Effector memory CD4-positive, alpha-beta T cell (primary cell): ENCODE data around the gene APEX2.
"Not testable (repeated sequence)": the region's sequence is repeated elsewhere in the genome, so short reads cannot be mapped to it uniquely, and the experiment has no call there.

Source experiments
- DNase-seq, 3 donors: peaks; one replicate each; pipeline ENCODE4 v3.0.0-alpha.2; 2020
- H3K27ac ChIP-seq: 2 replicates; pipeline ENCODE4 v1.7.0; 2013; ENCODE audit warnings: mild to moderate bottlenecking, low read length, moderate library complexity; ENCODE audit not compliant: insufficient read depth, poor library complexity, severe bottlenecking
- H3K27me3 ChIP-seq: replicated peaks from 2 replicates; pipeline ENCODE4 v1.7.0; 2013; ENCODE audit warnings: mild to moderate bottlenecking, low read length; ENCODE audit not compliant: insufficient read depth, control insufficient read depth, poor library complexity, severe bottlenecking
- H3K36me3 ChIP-seq: 2 replicates; pipeline ENCODE4 v1.7.0; 2013; ENCODE audit warnings: mild to moderate bottlenecking, low read length, moderate library complexity; ENCODE audit not compliant: control insufficient read depth, insufficient read depth
- H3K4me1 ChIP-seq: 2 replicates; pipeline ENCODE4 v1.7.0; 2013; ENCODE audit warnings: low read length, mild to moderate bottlenecking; ENCODE audit not compliant: control insufficient read depth, insufficient read depth, poor library complexity, severe bottlenecking
- H3K4me3 ChIP-seq: 2 replicates; pipeline ENCODE4 v1.7.0; 2013; ENCODE audit warnings: low read length, low read depth, mild to moderate bottlenecking; ENCODE audit not compliant: insufficient read depth, poor library complexity, severe bottlenecking
- H3K9me3 ChIP-seq: 2 replicates; pipeline ENCODE4 v1.7.0; 2013; ENCODE audit warnings: mild to moderate bottlenecking, low read length, moderate library complexity; ENCODE audit not compliant: control insufficient read depth
- total RNA-seq, 3 donors: gene quantifications; one replicate each; lab custom pipeline; 2026; lab: John Stamatoyannopoulos, UW

The APEX2 gene, protein sequence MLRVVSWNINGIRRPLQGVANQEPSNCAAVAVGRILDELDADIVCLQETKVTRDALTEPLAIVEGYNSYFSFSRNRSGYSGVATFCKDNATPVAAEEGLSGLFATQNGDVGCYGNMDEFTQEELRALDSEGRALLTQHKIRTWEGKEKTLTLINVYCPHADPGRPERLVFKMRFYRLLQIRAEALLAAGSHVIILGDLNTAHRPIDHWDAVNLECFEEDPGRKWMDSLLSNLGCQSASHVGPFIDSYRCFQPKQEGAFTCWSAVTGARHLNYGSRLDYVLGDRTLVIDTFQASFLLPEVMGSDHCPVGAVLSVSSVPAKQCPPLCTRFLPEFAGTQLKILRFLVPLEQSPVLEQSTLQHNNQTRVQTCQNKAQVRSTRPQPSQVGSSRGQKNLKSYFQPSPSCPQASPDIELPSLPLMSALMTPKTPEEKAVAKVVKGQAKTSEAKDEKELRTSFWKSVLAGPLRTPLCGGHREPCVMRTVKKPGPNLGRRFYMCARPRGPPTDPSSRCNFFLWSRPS
- 8.6 to 11.2 (median 10.3) reads per million in 3 donors for total RNA-seq

DNA sequence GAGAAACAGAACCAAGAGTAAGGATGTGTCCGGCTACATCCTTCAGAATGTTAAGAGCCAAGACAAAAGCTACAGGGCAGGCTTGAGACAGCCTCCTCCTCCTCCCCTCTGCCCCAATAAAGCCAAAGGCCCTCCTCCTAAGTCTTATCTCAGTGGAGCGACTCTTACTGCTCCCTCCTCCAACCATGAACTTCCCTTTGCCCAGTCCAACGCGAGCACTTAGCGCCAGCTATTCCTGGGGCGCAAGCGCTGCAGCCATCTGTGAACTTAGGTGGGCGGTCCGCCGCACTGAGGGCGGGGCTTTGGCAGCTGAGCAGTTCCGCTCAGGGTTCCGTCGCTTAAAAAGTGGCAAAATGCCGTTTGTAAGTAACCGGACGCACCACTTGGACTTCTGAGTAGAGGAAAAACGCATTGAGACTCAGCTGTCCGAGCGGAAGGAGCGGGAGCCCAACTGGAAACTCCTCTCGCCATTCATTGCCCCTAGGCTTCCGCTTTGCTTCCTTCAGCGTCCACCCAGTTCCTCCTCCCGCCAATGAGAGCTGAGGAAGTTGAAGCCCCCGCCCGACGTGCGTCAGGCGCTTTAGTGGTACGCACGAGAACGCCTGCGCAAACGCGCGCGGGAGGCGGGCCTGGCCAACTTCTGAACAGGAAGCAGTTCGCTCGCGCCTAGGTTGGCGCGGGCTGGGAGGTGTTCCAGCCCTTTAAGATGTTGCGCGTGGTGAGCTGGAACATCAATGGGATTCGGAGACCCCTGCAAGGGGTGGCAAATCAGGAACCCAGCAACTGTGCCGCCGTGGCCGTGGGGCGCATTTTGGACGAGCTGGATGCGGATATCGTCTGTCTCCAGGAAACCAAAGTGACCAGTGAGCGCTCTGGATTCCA lies at the start of gene APEX2:
TSS of gene APEX2 (plus strand) at position 647 of the 882 bp plus-strand sequence. CDS start at position 707, 60 bp downstream.
- peak; percentile 70 to 83 (median 80) for DNase-seq
- no peaks in the 10 kb centered on the region for H3K9me3 ChIP-seq
- H3K27me3 ChIP-seq: no peaks in the 10 kb centered on the region
- H3K36me3 ChIP-seq: peaks cover 10% of the 10 kb centered on the region
- H3K4me1 ChIP-seq: peaks cover 4% of the 10 kb centered on the region
- H3K4me3 ChIP-seq: peak within 1 kb of the TSS; percentile 77
- H3K27ac ChIP-seq: peak within 1 kb of the TSS; percentile 87

DNA sequence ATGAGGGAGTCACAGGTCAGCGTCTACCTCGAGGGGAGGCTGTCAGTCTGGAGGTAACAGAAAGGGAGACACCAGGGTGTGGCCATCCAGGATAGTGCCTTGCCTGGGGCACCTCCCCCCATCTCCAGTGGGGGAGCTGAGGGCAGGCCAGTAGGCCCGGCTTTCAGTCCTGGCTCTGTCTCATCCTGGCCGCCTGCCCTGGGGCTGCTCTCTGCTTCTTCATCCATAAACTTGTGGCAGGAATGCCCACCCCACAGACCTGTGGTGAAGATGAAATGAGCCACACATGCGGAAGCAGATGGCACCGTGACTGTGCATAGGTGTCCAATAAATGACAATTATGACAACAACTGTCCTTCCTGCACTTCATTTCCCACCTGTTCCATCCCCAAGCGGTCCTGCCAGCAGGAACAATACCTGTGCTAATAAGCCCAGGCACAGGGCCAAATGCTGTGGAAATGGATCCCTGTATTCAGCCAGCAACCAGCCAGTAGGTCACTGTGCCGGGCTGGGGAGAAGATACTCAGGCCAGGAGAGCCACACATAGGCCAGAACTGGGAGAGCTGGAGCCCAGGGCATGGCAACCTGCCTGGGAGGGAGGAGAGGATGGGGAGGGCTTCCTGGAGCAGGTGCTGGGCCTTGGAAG lies 49.3 kb upstream of the APEX2 start:
- DNase-seq: no peak
- no peaks in the 10 kb centered on the region for H3K36me3 ChIP-seq
- no peak overlapping the region for H3K4me3 ChIP-seq
- no peaks in the 10 kb centered on the region for H3K27me3 ChIP-seq
- H3K27ac ChIP-seq: no peak overlapping the region
- H3K4me1 ChIP-seq: no peaks in the 10 kb centered on the region
- no peaks in the 10 kb centered on the region for H3K9me3 ChIP-seq

DNA sequence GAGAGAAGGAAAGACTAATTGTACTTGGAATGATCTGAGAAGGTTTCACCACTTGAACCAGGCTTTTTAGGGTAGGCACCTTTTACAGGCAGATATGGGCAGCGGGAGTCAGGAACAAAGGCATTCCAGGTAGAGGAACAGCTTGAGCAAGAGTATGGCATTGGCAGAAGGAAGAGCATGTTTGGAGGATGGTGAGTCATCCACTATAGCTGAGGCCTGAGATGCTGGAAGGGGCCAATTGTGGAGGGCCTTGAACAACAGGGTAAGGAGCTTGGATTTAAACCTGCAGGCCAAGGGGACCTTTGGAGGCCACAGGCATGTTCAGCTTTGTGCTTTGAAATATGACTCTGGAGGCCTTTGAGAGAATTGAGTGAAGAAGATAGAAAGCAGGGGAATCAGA lies 38.4 kb upstream of the APEX2 start:
- no peak for DNase-seq
- no peaks in the 10 kb centered on the region for H3K4me1 ChIP-seq
- H3K27me3 ChIP-seq: no peaks in the 10 kb centered on the region
- H3K4me3 ChIP-seq: no peak overlapping the region
- no peaks in the 10 kb centered on the region for H3K36me3 ChIP-seq
- H3K27ac ChIP-seq: no peak overlapping the region
- no peaks in the 10 kb centered on the region for H3K9me3 ChIP-seq

DNA sequence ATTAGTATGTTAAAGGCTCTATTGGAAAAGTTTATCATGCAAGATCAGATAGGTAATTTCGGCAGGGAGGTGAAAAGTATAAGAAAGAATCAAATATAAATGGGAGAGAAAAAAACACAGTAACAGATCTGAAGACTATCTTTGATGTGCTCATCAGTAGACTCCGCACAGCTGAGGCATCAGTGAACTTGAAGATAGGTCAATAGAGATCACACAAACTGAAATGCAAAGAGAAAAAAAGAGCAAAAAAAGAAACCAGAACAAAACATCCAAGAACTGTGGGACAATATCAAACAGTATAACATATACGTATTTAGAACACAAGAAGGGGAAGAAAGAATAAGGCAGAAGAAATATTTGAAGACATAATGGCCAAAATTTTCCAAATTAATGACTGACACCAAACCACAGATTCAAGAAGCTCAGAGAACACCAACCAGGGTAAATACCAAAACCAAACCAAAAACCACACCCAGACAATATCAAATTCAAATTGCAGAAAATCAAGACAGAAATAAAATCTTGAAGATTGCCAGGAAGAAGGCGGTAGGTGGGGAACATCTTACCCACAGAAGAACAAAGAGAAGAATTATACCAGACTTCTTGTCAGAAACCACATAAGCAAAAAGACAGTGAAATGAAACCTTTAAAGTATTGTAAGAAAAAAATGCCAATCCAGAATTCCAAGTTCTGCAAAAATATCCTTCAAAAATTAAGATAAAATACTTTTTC lies 35.2 kb upstream of the APEX2 start:
- no peak overlapping the region for H3K27ac ChIP-seq
- H3K4me3 ChIP-seq: no peak overlapping the region
- no peaks in the 10 kb centered on the region for H3K9me3 ChIP-seq
- no peaks in the 10 kb centered on the region for H3K36me3 ChIP-seq
- no peaks in the 10 kb centered on the region for H3K27me3 ChIP-seq
- no peak for DNase-seq
- no peaks in the 10 kb centered on the region for H3K4me1 ChIP-seq

DNA sequence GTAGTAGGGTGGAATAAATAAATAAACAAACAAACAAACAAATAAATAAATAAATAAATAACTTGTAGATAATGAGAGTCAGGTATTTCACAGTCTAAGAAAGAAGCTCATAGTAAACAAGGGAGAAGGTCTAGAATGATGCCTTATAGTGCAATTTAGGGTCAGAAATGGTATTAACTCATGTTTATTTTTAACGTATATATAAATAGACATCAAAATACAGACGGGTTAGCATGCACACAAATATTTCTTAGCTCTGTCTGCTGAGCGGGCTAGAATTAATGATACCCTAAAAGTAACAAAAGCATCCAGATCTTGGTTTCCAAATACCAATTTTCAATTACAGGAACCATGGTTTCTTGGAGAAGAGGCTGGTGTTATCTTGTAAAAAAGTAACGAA lies 22.8 kb upstream of the APEX2 start:
- no peak overlapping the region for H3K27ac ChIP-seq
- no peaks in the 10 kb centered on the region for H3K36me3 ChIP-seq
- DNase-seq: no peak
- no peaks in the 10 kb centered on the region for H3K4me1 ChIP-seq
- H3K9me3 ChIP-seq: no peaks in the 10 kb centered on the region
- H3K4me3 ChIP-seq: no peak overlapping the region
- no peaks in the 10 kb centered on the region for H3K27me3 ChIP-seq

DNA sequence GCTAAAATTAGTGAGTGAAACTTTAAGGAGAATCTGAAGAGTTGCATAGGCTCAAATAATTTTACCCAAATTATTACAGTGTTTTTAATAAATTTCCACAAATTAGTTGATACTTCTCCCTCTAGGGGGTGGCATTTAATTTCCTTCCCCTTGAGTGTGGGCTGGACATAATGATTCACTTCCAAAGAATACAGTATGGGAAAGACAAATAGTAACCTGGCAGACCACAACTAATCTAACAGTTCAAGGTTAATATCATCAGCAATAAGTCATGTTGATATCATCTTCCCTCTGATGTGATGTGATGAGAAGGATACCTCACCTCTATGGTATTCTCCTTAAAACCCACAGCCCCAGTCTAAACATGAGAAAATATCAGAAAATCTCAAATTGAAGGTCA lies 21.7 kb upstream of the APEX2 start:
- no peak for DNase-seq
- no peaks in the 10 kb centered on the region for H3K4me1 ChIP-seq
- H3K4me3 ChIP-seq: no peak overlapping the region
- no peaks in the 10 kb centered on the region for H3K9me3 ChIP-seq
- H3K27ac ChIP-seq: no peak overlapping the region
- H3K27me3 ChIP-seq: no peaks in the 10 kb centered on the region
- H3K36me3 ChIP-seq: no peaks in the 10 kb centered on the region

DNA sequence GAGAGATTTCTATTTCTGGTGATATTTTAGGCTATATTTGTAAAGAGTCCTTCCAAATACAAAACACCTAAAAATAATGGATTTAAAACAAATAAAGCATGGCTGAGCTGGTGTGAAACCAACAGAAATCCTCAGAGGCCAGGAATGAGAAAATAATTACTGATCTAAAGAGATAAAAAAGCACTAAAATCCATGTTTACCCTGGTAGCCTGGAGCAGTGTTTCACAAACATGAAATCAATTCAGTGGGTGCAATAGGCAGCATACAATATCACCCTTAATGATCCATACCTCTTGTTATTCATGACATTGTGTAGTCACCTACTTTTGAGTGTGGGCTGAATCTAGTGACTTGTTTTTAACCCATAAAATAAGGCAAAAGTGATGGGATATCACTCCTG lies 20.7 kb upstream of the APEX2 start:
- Histone ChIP-seq H3K4me3 (no peak overlapping the region), H3K27me3 (no peaks in the 10 kb centered on the region), H3K9me3 (no peaks in the 10 kb centered on the region), H3K27ac (no peak overlapping the region), H3K4me1 (no peaks in the 10 kb centered on the region), H3K36me3 (no peaks in the 10 kb centered on the region)
- no peak for DNase-seq

DNA sequence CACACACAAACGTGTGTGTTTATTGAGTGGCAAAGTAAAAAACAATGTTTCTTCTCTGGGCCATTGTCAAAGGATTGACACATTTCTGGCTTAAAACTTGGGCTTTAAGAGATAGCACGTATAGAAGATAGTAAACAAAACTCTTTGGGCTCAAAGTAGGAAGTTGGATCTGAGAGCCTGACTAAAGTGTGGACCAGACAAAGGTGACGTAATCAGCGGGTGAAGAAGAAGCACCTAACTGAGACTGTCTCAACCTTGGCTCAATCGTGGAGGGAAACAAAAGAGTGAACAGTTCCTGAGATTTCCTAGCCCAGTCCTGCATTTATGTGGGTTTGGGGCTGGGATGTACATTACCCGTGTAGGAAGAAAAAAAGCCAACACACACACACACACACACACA lies 19.8 kb upstream of the APEX2 start:
- Histone ChIP-seq H3K36me3 (no peaks in the 10 kb centered on the region), H3K4me1 (no peaks in the 10 kb centered on the region), H3K4me3 (no peak overlapping the region), H3K9me3 (no peaks in the 10 kb centered on the region), H3K27me3 (no peaks in the 10 kb centered on the region), H3K27ac (no peak overlapping the region)
- DNase-seq: no peak

DNA sequence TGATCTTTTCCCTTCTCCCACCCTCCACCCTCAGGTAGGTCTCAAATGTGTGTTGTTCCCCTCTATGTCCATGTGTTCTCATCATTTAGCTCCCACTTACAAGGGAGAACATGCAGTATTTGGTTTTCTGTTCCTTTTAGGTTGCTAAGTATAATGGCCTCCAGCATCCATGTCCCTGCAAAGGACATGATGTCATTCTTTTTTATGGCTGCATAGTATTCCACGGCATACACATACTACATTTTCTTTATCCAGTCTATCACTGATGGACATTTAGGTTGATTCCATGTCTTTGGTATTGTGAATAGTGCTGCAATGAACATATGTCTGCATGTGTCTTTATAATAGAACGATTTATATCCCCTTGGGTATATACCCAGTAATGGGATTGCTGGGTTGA lies 16.9 kb upstream of the APEX2 start:
- not testable (repeated sequence) for H3K9me3 ChIP-seq, DNase-seq, H3K4me3 ChIP-seq, H3K4me1 ChIP-seq, H3K27ac ChIP-seq, H3K36me3 ChIP-seq, H3K27me3 ChIP-seq
